ENCODE measurements around the gene HECW1. TPM values are rescaled to one million over a fixed set of nuclear protein-coding genes. Genes with fewer than 3 reads are reported as not detected.

The HECW1 gene
- total and polyA plus RNA-seq, 2 of the 8 experiments (the other 6 are each of a cell fraction or from before 2014, with no cell fraction given): 2.9 to 12.7 TPM

DNA sequence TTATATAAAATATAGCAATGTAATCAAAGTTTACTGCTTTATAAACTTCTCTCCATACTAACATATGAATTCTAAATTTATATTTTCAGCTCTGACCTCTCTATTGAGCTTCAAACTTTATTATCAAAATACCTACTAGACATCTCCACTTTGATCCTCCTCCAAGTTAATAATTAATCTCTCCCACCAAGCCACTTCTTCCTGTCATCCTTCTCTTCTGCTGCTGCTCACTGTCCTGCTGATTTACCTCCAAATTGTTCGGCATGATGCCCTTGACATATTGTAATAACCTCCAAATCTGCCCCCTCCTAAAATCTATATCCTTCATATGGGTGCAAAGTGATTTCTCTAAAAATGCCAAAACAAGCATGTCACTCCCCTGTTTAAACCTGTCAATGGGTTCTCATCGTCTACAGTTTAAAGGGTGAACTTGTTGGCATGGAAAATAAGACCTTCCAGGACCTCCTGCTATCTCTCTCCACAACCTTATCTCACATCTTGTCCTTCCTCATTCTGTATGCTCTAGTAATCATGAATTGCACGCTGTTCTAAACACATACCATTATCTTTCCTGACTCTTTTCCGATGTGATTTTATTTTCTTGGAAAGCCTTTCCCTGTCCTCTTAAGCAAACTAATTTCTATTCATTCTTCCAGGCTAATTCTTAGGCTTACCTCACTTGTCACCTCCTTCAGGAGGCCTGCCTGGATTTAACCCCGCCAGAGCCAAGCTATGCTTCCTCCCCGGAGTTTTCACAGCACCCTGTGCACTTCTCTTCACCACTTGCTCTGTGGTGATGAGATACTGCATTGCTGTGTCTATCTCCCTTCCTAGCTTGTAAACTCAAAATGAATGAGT lies 418.3 kb downstream of the HECW1 start:
- no peaks in the 10 kb centered on the region for H3K79me2 ChIP-seq (ENCODE audit: control insufficient read depth in 1 of 2, insufficient read depth in 2 of 2, low read length in 2 of 2)
- H2BK12ac ChIP-seq (ENCODE audit: low read depth, low read length): no peak overlapping the region
- no peak overlapping the region for H2BK15ac ChIP-seq (ENCODE audit: low read length)
- H4K20me1 ChIP-seq (replicated peaks in 1 of 2; ENCODE audit: control insufficient read depth in 1 of 2, insufficient read depth in 2 of 2, low read length in 2 of 2): no peaks in the 10 kb centered on the region
- no peak overlapping the region for H4K91ac ChIP-seq (replicated peaks; ENCODE audit: insufficient read length, low read length)
- no peak overlapping the region for H3K9ac ChIP-seq (replicated peaks in 1 of 4; ENCODE audit: extremely low read depth in 1 of 4, low read depth in 3 of 4, low read length in 3 of 4)
- H3K23ac ChIP-seq (ENCODE audit: insufficient read length): no peak overlapping the region
- H2AFZ ChIP-seq (ENCODE audit: low read length): no peak overlapping the region
- no peak overlapping the region for H4K5ac ChIP-seq (ENCODE audit: insufficient read length, low read depth, low read length)
- H3K27me3 ChIP-seq (replicated peaks in 1 of 4; ENCODE audit: control insufficient read depth in 3 of 4, extremely low read depth in 1 of 4, insufficient read depth in 3 of 4, low read length in 3 of 4): no peaks in the 10 kb centered on the region; a peak in 1 of 7 replicates
- 83% methylated on average over 6 of the region's 6 CpGs; no CpG with 5 or more reads in 1 of the 2 experiments for WGBS, 2 experiments (ENCODE audit: extremely low coverage in 1 of 2, insufficient coverage in 1 of 2, insufficient read length in 1 of 2, insufficient replicate concordance in 2 of 2, low coverage in 1 of 2, low lambda C conversion rate in 2 of 2, missing lambda C conversion rate in 1 of 2)
- H3K9me3 ChIP-seq (ENCODE audit: insufficient read depth in 2 of 2, low read depth in 1 of 2, low read length in 1 of 2): no peaks in the 10 kb centered on the region
- H2BK120ac ChIP-seq (replicated peaks; ENCODE audit: low read depth, low read length): no peak overlapping the region
- no peak overlapping the region for H3K18ac ChIP-seq (ENCODE audit: extremely low read depth, low read length)
- no peak for TF ChIP-seq HDAC6 (IDR thresholded peaks at IDR 0.05; ENCODE audit: low read depth, low read length)
- no peak for TF ChIP-seq NRF1 (IDR thresholded peaks at IDR 0.05; ENCODE audit: low read depth, low read length)
- no peak overlapping the region for H3K56ac ChIP-seq (replicated peaks; ENCODE audit: insufficient read length, low read depth, low read length)
- no peak overlapping the region for H2BK20ac ChIP-seq (ENCODE audit: low read length)
- FAIRE-seq (no peak), DNase-seq (ENCODE audit: low read depth in 1 of 2, low spot score in 2 of 2) (no peak)
- H2AK5ac ChIP-seq (ENCODE audit: low read depth, low read length): no peak overlapping the region
- POLR2A ChIA-PET (ENCODE audit: partially characterized antibody): no interaction called here
- H3K4me3 ChIP-seq (ENCODE audit: extremely low read depth in 1 of 4, insufficient read depth in 2 of 4, low read depth in 3 of 4, low read length in 4 of 4): no peak overlapping the region
- no peak overlapping the region for H3K14ac ChIP-seq (ENCODE audit: insufficient read length)
- no peaks in the 10 kb centered on the region for H3K79me1 ChIP-seq (ENCODE audit: low read depth, low read length)
- H4K8ac ChIP-seq (ENCODE audit: extremely low read depth, insufficient read depth, low read length): no peak overlapping the region
- no peak overlapping the region for H3K27ac ChIP-seq (ENCODE audit: low read depth, low read length)
- CTCF ChIA-PET (ENCODE audit: partially characterized antibody): interaction anchor here (0.6 to 1.3 kb wide), 2 partner anchors 8 to 589 kb away, joined by 3 read pairs; no protein-coding TSS in a partner anchor
- no peaks in the 10 kb centered on the region for H3K4me1 ChIP-seq (replicated peaks in 1 of 4; ENCODE audit: control insufficient read depth in 3 of 4, insufficient read depth in 4 of 4, low read length in 3 of 4)
- no peaks in the 10 kb centered on the region for H3K36me3 ChIP-seq (ENCODE audit: control insufficient read depth in 2 of 4, insufficient read depth in 4 of 4, low read length in 3 of 4)
- H3K23me2 ChIP-seq (ENCODE audit: low read depth, low read length): no peaks in the 10 kb centered on the region
- no peak overlapping the region for H3K4ac ChIP-seq (replicated peaks; ENCODE audit: insufficient read length, low read depth, low read length)
- H2BK5ac ChIP-seq (ENCODE audit: low read depth, low read length): no peak overlapping the region
- H3K4me2 ChIP-seq (ENCODE audit: insufficient read depth in 1 of 2, low read depth in 2 of 2, low read length in 2 of 2): no peak overlapping the region

All from H1 (cell line).